ENCODE data around the gene SARS1. TPM values are rescaled to one million over a fixed set of nuclear protein-coding genes. Genes with fewer than 3 reads are reported as not detected.

Gene SARS1
- polyA plus RNA-seq, 1 experiment = 411 TPM

GRCh38 chr1:109262231-109263055, 48.7 kb downstream of the SARS1 start:
- Histone ChIP-seq H3K4me3 (ENCODE audit: low read depth, low read length) (no peak overlapping the region), H3K36me3 (ENCODE audit: control insufficient read depth, insufficient read depth, low read length) (no peaks in the 10 kb centered on the region; the same call in none of the 2 replicates), H3K27me3 (ENCODE audit: control insufficient read depth, insufficient read depth, low read length) (no peaks in the 10 kb centered on the region)
- ChIA-PET POLR2A (no interaction called here), CTCF (interaction anchor here (0.7 to 7.5 kb wide), 12 partner anchors 8 to 270 kb away, joined by 3 to 77 read pairs (median 4); partner anchors contain the start of genes CELSR2, PSRC1 and SORT1)
- DNase-seq (ENCODE audit: low read depth) = no peak
- TF ChIP-seq CTCF (IDR thresholded peaks at IDR 0.05; ENCODE audit: insufficient read depth, low read depth, low read length) = no peak

- H3K27me3 ChIP-seq (ENCODE audit: control insufficient read depth, insufficient read depth, low read length) = no peaks in the 10 kb centered on the region
- POLR2A ChIA-PET = no interaction called here
- no peak for DNase-seq (ENCODE audit: low read depth)
- no peak for TF ChIP-seq CTCF (IDR thresholded peaks at IDR 0.05; ENCODE audit: insufficient read depth, low read depth, low read length)
- CTCF ChIA-PET = interaction anchor here (0.7 to 7.5 kb wide), 18 partner anchors 9 to 269 kb away, joined by 3 to 77 read pairs (median 5); partner anchors contain the start of genes AMIGO1, CELSR2, MYBPHL and PSRC1
- H3K36me3 ChIP-seq (ENCODE audit: control insufficient read depth, insufficient read depth, low read length) = no peaks in the 10 kb centered on the region; the same call in none of the 2 replicates
- no peak overlapping the region for H3K4me3 ChIP-seq (ENCODE audit: low read depth, low read length)
Observed at GRCh38 chr1:109263234-109263596, 49.5 kb downstream of the SARS1 start.

- H3K36me3 ChIP-seq (ENCODE audit: control insufficient read depth, insufficient read depth, low read length) = no peaks in the 10 kb centered on the region; the same call in none of the 2 replicates
- CTCF ChIA-PET = interaction anchor here (0.6 to 7.5 kb wide), 32 partner anchors 8 to 271 kb away, joined by 3 to 77 read pairs (median 5); partner anchors contain the start of genes AMIGO1, CELSR2, CYB561D1 and MYBPHL
- no peak for DNase-seq (ENCODE audit: low read depth)
- TF ChIP-seq CTCF (IDR thresholded peaks at IDR 0.05; ENCODE audit: insufficient read depth, low read depth, low read length) = peak; percentile 99
- no peak overlapping the region for H3K4me3 ChIP-seq (ENCODE audit: low read depth, low read length)
- POLR2A ChIA-PET = no interaction called here
- no peaks in the 10 kb centered on the region for H3K27me3 ChIP-seq (ENCODE audit: control insufficient read depth, insufficient read depth, low read length)
Observed at GRCh38 chr1:109263597-109264378, 50.1 kb downstream of the SARS1 start.

- ChIA-PET CTCF (interaction anchor here (0.6 to 7.5 kb wide), 28 partner anchors 9 to 271 kb away, joined by 3 to 77 read pairs (median 5); partner anchors contain the start of genes AMIGO1, CELSR2, CYB561D1 and MYBPHL), POLR2A (no interaction called here)
- DNase-seq (ENCODE audit: low read depth) = no peak
- Histone ChIP-seq H3K36me3 (ENCODE audit: control insufficient read depth, insufficient read depth, low read length) (no peaks in the 10 kb centered on the region; the same call in none of the 2 replicates), H3K27me3 (ENCODE audit: control insufficient read depth, insufficient read depth, low read length) (no peaks in the 10 kb centered on the region), H3K4me3 (ENCODE audit: low read depth, low read length) (no peak overlapping the region)
- no peak for TF ChIP-seq CTCF (IDR thresholded peaks at IDR 0.05; ENCODE audit: insufficient read depth, low read depth, low read length)
Observed at GRCh38 chr1:109264379-109264755, 50.6 kb downstream of the SARS1 start.

GRCh38 chr1:109265016-109265415, 51.3 kb downstream of the SARS1 start:
- DNase-seq (ENCODE audit: low read depth) = no peak
- no peaks in the 10 kb centered on the region for H3K27me3 ChIP-seq (ENCODE audit: control insufficient read depth, insufficient read depth, low read length)
- ChIA-PET CTCF (interaction anchor here (0.9 to 7.5 kb wide), 9 partner anchors 8 to 267 kb away, joined by 3 to 77 read pairs (median 5); partner anchors contain the start of genes PSRC1 and SORT1), POLR2A (no interaction called here)
- no peak overlapping the region for H3K4me3 ChIP-seq (ENCODE audit: low read depth, low read length)
- TF ChIP-seq CTCF (IDR thresholded peaks at IDR 0.05; ENCODE audit: insufficient read depth, low read depth, low read length) = no peak
- no peaks in the 10 kb centered on the region; the same call in none of the 2 replicates for H3K36me3 ChIP-seq (ENCODE audit: control insufficient read depth, insufficient read depth, low read length)

All from BJ (cell line).